SK-N-SH (cell line): ENCODE measurements around the gene POU2AF2. TPM values are rescaled to one million over a fixed set of nuclear protein-coding genes. Genes with fewer than 3 reads are reported as not detected.

Experiments used
- CTCF ChIA-PET: fragments of 300-600, 350-600 bp; formaldehyde crosslinking; extraction: SDS; loops from one replicate; lab custom pipeline; 2021; lab: Yijun Ruan, JAX
- POLR2A ChIA-PET: fragments of 350-600 bp; sonication (Branson Sonifier 250); formaldehyde crosslinking; extraction: SDS; loops from one replicate; lab custom pipeline; 2020; ENCODE audit warnings: antibody characterized with exemption, inconsistent platforms; lab: Yijun Ruan, JAX
- DNase-seq: peaks from one replicate; pipeline ENCODE4 v3.0.0; 2012
- H2AFZ ChIP-seq: fragments of 200-600 bp; sonication (generic); 2 replicates; pipeline ENCODE4 v1.8.1; 2016; ENCODE audit warnings: antibody characterized with exemption, mild to moderate bottlenecking, low read depth
- H3F3A ChIP-seq: fragments of 200-600 bp; sonication (generic); replicated peaks from 2 replicates; pipeline ENCODE3; 2016; ENCODE audit warnings: antibody characterized with exemption, mild to moderate bottlenecking; ENCODE audit not compliant: insufficient read depth
- H3K27ac ChIP-seq, 2 experiments: fragments of 200-500 bp in 1 of 2; fragments of 200-600 bp in 1 of 2; sonication (Bioruptor generic) in 1 of 2; sonication (generic), shearing (Covaris generic) in 1 of 2; 2 replicates each; pipeline versions ENCODE4 v1.5.1 to v1.6.1; 2014 to 2016; ENCODE audit warnings: low read depth in 2 of 2, inconsistent platforms in 1 of 2, low read length in 1 of 2, mild to moderate bottlenecking in 1 of 2, mixed read lengths in 1 of 2
- H3K27me3 ChIP-seq: fragments of 200-600 bp; sonication (generic), shearing (Covaris generic); 2 replicates; pipeline ENCODE4 v1.6.1; 2016; ENCODE audit warnings: mixed run types; ENCODE audit not compliant: insufficient read depth
- H3K36me3 ChIP-seq, 2 experiments: fragments of 200-500 bp in 1 of 2; fragments of 200-600 bp in 1 of 2; sonication (Bioruptor generic) in 1 of 2; sonication (generic) in 1 of 2; replicated peaks in 1 of 2; 2 replicates each; pipeline versions ENCODE3 to v1.5.1; 2014 to 2016; ENCODE audit warnings: low read length in 1 of 2, mild to moderate bottlenecking in 1 of 2; ENCODE audit not compliant: insufficient read depth in 2 of 2, control insufficient read depth in 1 of 2
- H3K4me1 ChIP-seq, 2 experiments: fragments of 200-500 bp in 1 of 2; fragments of 200-600 bp in 1 of 2; sonication (Bioruptor generic) in 1 of 2; sonication (generic), shearing (Covaris generic) in 1 of 2; 2 replicates each; pipeline versions ENCODE4 v1.5.1 to v1.6.1; 2014 to 2016; ENCODE audit warnings: low read depth in 1 of 2, low read length in 1 of 2, mixed run types in 1 of 2; ENCODE audit not compliant: insufficient read depth in 2 of 2, control insufficient read depth in 1 of 2
- H3K4me2 ChIP-seq: fragments of 200-600 bp; sonication (generic), shearing (Covaris generic); 2 replicates; pipeline ENCODE4 v1.6.1; 2017; ENCODE audit warnings: mixed run types
- H3K4me3 ChIP-seq, 2 experiments: fragments of 200-500 bp in 1 of 2; fragments of 200-600 bp in 1 of 2; sonication (Bioruptor generic) in 1 of 2; sonication (generic), shearing (Covaris generic) in 1 of 2; 2 replicates each; pipeline versions ENCODE4 v1.5.1 to v1.8.1; 2014 to 2016; ENCODE audit warnings: low read depth in 2 of 2, inconsistent platforms in 1 of 2, low read length in 1 of 2, mild to moderate bottlenecking in 1 of 2, mixed read lengths in 1 of 2, moderate library complexity in 1 of 2
- H3K79me2 ChIP-seq: fragments of 200-600 bp; sonication (generic); 2 replicates; pipeline ENCODE4 v1.8.1; 2017; ENCODE audit warnings: mild to moderate bottlenecking; ENCODE audit not compliant: insufficient read depth
- H3K9ac ChIP-seq: fragments of 200-600 bp; sonication (generic); 2 replicates; pipeline ENCODE4 v1.6.1; 2017; ENCODE audit warnings: mixed run types
- H3K9me2 ChIP-seq: fragments of 200-600 bp; sonication (generic); 2 replicates; pipeline ENCODE4 v1.6.1; 2017; ENCODE audit warnings: mixed run types
- H3K9me3 ChIP-seq: fragments of 200-600 bp; sonication (generic); 2 replicates; pipeline ENCODE4 v1.6.1; 2017; ENCODE audit warnings: mixed run types, mild to moderate bottlenecking, moderate library complexity
- H4K20me1 ChIP-seq: fragments of 200-600 bp; sonication (generic); 2 replicates; pipeline ENCODE4 v1.6.1; 2017; ENCODE audit warnings: mild to moderate bottlenecking, mixed run types; ENCODE audit not compliant: insufficient read depth
- NFIC ChIP-seq: IDR thresholded peaks from 2 replicates; pipeline ENCODE4 v1.4.0; 2012; ENCODE audit warnings: borderline replicate concordance
- WGBS: methylation state at CpG from one replicate; pipeline ENCODE4 v1.1.6; 2017; ENCODE audit warnings: low lambda C conversion rate; 5-methylcytosine and 5-hydroxymethylcytosine counted together
- polyA plus RNA-seq, 3 experiments: library from polyadenylated mRNA; depleted of rRNA; stranded (reverse); fragments of >200 nt; gene quantifications; 2 replicates each; pipeline ENCODE4 v1.2.3, GENCODE V29; 2012
- TF ChIP-seq, protein P1 (sequence below): IDR thresholded peaks from 2 replicates; pipeline ENCODE4 v1.6.1; 2012; ENCODE audit warnings: mild to moderate bottlenecking, low read depth, low read length, moderate library complexity

POU2AF2 gene
- polyA plus RNA-seq, 1 of the 3 experiments (the other 2 are of a cell fraction), result 0.15 TPM

DNA sequence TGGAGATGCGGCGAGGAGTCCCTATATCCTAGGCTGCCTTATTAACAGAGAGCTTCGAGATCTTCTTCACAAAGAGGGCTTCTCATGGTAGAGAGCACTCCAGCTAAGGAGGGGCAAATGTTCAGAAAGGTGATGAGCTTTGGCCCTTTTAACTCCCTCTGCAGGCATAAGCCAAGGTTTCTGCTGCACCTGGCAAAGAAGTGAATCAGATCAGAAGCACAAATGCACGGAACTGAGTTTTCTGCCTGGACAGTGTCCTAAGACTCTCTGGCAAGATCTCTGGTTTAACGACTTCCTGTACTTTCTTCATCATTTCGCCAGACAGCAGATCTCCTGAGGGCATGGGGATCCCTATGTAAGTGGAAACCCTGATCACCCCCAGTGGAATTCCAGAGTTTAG lies 90.0 kb downstream of the POU2AF2 start:
- DNase-seq, result no peak
- Histone ChIP-seq H3F3A (peaks cover 8% of the 10 kb centered on the region), H3K79me2 (no peaks in the 10 kb centered on the region), H3K9me2 (no peaks in the 10 kb centered on the region), H3K27me3 (no peaks in the 10 kb centered on the region), H3K9ac (no peak overlapping the region), H3K27ac (no peak overlapping the region), H4K20me1 (no peaks in the 10 kb centered on the region), H3K4me1 (peaks cover 34 to 37% of the 10 kb centered on the region in 2 experiments), H3K4me2 (no peak overlapping the region), H2AFZ (no peak overlapping the region), H3K4me3 (no peak overlapping the region), H3K9me3 (0 out of 2 replicates have a peak, but pooled peaks cover 3% of the 10 kb centered on the region), H3K36me3 (no peaks in the 10 kb centered on the region)
- ChIA-PET CTCF (interaction anchor here (1.3 to 1.9 kb wide), 3 partner anchors 52 to 110 kb away, joined by 5 to 6 read pairs (median 6); no protein-coding TSS in a partner anchor), POLR2A (no interaction called here)
- no peak for TF ChIP-seq NFIC
- TF ChIP-seq, protein P1, sequence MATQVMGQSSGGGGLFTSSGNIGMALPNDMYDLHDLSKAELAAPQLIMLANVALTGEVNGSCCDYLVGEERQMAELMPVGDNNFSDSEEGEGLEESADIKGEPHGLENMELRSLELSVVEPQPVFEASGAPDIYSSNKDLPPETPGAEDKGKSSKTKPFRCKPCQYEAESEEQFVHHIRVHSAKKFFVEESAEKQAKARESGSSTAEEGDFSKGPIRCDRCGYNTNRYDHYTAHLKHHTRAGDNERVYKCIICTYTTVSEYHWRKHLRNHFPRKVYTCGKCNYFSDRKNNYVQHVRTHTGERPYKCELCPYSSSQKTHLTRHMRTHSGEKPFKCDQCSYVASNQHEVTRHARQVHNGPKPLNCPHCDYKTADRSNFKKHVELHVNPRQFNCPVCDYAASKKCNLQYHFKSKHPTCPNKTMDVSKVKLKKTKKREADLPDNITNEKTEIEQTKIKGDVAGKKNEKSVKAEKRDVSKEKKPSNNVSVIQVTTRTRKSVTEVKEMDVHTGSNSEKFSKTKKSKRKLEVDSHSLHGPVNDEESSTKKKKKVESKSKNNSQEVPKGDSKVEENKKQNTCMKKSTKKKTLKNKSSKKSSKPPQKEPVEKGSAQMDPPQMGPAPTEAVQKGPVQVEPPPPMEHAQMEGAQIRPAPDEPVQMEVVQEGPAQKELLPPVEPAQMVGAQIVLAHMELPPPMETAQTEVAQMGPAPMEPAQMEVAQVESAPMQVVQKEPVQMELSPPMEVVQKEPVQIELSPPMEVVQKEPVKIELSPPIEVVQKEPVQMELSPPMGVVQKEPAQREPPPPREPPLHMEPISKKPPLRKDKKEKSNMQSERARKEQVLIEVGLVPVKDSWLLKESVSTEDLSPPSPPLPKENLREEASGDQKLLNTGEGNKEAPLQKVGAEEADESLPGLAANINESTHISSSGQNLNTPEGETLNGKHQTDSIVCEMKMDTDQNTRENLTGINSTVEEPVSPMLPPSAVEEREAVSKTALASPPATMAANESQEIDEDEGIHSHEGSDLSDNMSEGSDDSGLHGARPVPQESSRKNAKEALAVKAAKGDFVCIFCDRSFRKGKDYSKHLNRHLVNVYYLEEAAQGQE, result no peak
- 75% methylated on average over 6 of the region's 6 CpGs for WGBS

Other genes with a start within 250 kb of the POU2AF2 start
- 0.07 and 0.18 TPM in 2 replicates for gene POU2AF3, start 52.8 kb downstream of the POU2AF2 start, polyA plus RNA-seq (2012; rRNA removed)
- 0.05 and 0.07 TPM in 2 replicates for gene POU2AF1, start 133.6 kb downstream of the POU2AF2 start, polyA plus RNA-seq (2012; rRNA removed)